K562 (cell line): ENCODE data around the gene CAPN2. TPM values are rescaled to one million over a fixed set of nuclear protein-coding genes. Genes with fewer than 3 reads are reported as not detected.
A peak's percentile ranks its signal among the peaks of the same experiment; 100 is the strongest.

ENCODE experiments used
- ARID2 ChIP-seq: fragments of 450-650 bp; IDR thresholded peaks from 2 replicates; pipeline ENCODE4 v1.6.1; 2017; ENCODE audit warnings: antibody characterized with exemption, mild to moderate bottlenecking
- KLF16 ChIP-seq: IDR thresholded peaks from 2 replicates; pipeline ENCODE4 v1.6.1; 2016; ENCODE audit warnings: antibody characterized with exemption
- NCOA4 ChIP-seq: fragments of 450-650 bp; IDR thresholded peaks from 2 replicates; pipeline ENCODE4 v1.6.1; 2018; ENCODE audit warnings: mild to moderate bottlenecking; ENCODE audit not compliant: partially characterized antibody
- NFYB ChIP-seq: IDR thresholded peaks from 2 replicates; pipeline ENCODE4 v1.6.1; 2011; ENCODE audit warnings: mild to moderate bottlenecking, moderate library complexity; ENCODE audit not compliant: insufficient read length; ENCODE audit errors: extremely low read depth
- PCBP1 ChIP-seq: fragments of 200-400 bp; formaldehyde crosslinking; IDR thresholded peaks from 2 replicates; pipeline ENCODE4 v1.6.1; 2018; ENCODE audit warnings: mild to moderate bottlenecking, low read depth, low read length; ENCODE audit not compliant: poor library complexity, severe bottlenecking
- RCOR1 ChIP-seq, 2 experiments: IDR thresholded peaks; 2 replicates each; pipeline ENCODE4 v1.6.1; 2012; ENCODE audit warnings: low read depth in 2 of 2, low read length in 2 of 2, borderline replicate concordance in 1 of 2, improper control_type of control experiment in 1 of 2
- SMARCC2 ChIP-seq: fragments of 450-650 bp; IDR thresholded peaks from 2 replicates; pipeline ENCODE4 v1.6.1; 2017; ENCODE audit warnings: antibody characterized with exemption, moderate library complexity, mild to moderate bottlenecking, low read depth
- SRF ChIP-seq, 2 experiments: fragments of 250-450, 450-650 bp in 1 of 2; sonication (Bioruptor Pico) in 1 of 2; sonication (generic) in 1 of 2; formaldehyde crosslinking; IDR thresholded peaks; 2 replicates each; pipeline versions ENCODE4 v1.5.0 to v1.5.1; 2020 to 2022; ENCODE audit warnings: mild to moderate bottlenecking in 1 of 2, missing genetic modification reagents in 1 of 2
- ZBTB1 ChIP-seq: sonication (generic); formaldehyde crosslinking; IDR thresholded peaks from 2 replicates; pipeline ENCODE4 v1.8.1; 2023; ENCODE audit warnings: missing genetic modification reagents, low read depth, mild to moderate bottlenecking, borderline replicate concordance
- ZNF263 ChIP-seq: sonication (generic); formaldehyde crosslinking; IDR thresholded peaks from 2 replicates; pipeline ENCODE4 v1.8.0; 2022; ENCODE audit warnings: mild to moderate bottlenecking, missing genetic modification reagents, borderline replicate concordance
- ZNF77 ChIP-seq: fragments of 250-450 bp; sonication (Bioruptor Pico); IDR thresholded peaks from 2 replicates; pipeline ENCODE4 v1.5.0; 2020
- polyA plus RNA-seq, 8 experiments: library from polyadenylated mRNA; depleted of rRNA in 4 of 8; stranded (reverse) in 5 of 8; unstranded in 3 of 8; fragments of >200 nt; fragmentation: Nextera tagmentation in 2 of 8; fragmentation: Illumina TruSeq in 1 of 8; extraction: Ambion mirVana in 2 of 8; extraction: Trizol in 1 of 8; gene quantifications; 2 replicates each; pipeline versions ENCODE4 v1.2.1 to v1.2.3, GENCODE V29; 2011 to 2014; ENCODE audit warnings: inconsistent platforms in 1 of 8, missing spikeins in 1 of 8
- total RNA-seq, 7 experiments: library from RNA; depleted of rRNA in 6 of 7; stranded (reverse); fragments of >200 nt in 6 of 7; fragmentation: Illumina TruSeq in 2 of 7; extraction: Trizol in 2 of 7; gene quantifications; 2 replicates each; pipeline versions ENCODE4 v1.2.1 to v1.2.3, GENCODE V29; 2011 to 2021; ENCODE audit warnings: low replicate concordance in 1 of 7
- TF ChIP-seq, protein P1 (sequence below): fragments of 450-650 bp; IDR thresholded peaks from 2 replicates; pipeline ENCODE4 v1.6.1; 2016; ENCODE audit warnings: missing biosample characterization, missing genetic modification characterization
- TF ChIP-seq, protein P2 (sequence below): IDR thresholded peaks from 2 replicates; pipeline ENCODE4 v1.6.1; 2011; ENCODE audit not compliant: insufficient read length; ENCODE audit errors: extremely low read depth
- TF ChIP-seq, protein P3 (sequence below): fragments of 250-450 bp; sonication (Bioruptor Pico); IDR thresholded peaks from 2 replicates; pipeline ENCODE4 v1.4.0; 2020; ENCODE audit warnings: mild to moderate bottlenecking, moderate library complexity
- TF ChIP-seq, protein P4 (sequence below): sonication (generic); formaldehyde crosslinking; IDR thresholded peaks from 2 replicates; pipeline ENCODE4 v1.8.0; 2023; ENCODE audit warnings: missing genetic modification reagents, mild to moderate bottlenecking, borderline replicate concordance

CAPN2 gene
- total and polyA plus RNA-seq, 9 of the 15 experiments (the other 6 are each of a cell fraction or from before 2014, with no cell fraction given): 24.6 to 157 (median 101) TPM

DNA sequence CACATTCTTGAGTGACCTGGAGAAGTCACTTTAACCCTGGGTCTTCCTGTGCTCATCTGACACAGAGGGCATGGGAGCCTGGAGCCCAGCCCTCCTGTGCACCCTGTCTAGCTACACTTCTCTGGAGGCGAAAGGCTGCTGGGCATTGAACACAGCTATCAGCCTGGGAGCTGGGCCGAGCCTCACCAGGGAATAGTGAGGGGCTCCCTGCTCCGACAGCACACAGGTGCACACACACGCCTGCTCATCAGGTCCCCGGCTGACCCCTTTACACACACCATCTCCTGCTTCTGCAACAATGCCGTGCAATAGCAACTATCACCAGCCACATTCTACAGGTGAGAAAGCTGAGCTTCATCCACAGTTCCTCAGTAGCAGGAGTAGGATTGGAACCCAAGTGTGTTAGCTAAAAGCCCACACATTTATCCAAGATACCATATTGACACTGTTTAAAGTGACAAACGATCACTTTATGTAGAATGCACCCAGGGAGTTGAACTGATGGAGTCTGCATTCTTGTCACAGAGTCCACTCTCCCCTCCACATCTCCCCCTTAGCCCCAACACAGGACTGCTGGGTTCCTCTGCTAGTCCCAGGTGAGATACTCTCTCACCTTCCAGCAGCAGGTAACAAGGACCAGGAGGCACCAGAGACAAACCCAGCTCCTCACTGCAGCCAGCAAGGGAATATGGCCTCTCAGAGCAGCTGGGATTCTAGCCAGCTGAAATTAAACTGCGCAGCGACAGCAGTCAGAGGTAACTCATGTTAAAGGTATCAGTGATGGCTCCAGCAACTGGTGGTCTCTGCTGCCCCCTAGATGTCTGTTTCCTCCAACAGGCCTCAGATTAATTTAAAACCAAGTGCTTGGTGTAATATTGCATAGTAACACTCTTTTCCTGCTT lies 28.5 kb upstream of the CAPN2 start (continued):
- TF ChIP-seq ZNF263 (CRISPR knock-in tag) (no peak), SMARCC2 (no peak), RCOR1 (IDR thresholded peaks at IDR 0.05; ENCODE audit: borderline replicate concordance in 1 of 2, low read depth in 2 of 2, low read length in 2 of 2) (peak in 1 of 2 experiments; percentile 40; a peak in 1 of 4 replicates), KLF16 (no peak), ARID2 (peak; percentile 72; the same call in 1 of the 2 replicates), NFYB (no peak), ZBTB1 (CRISPR knock-in tag) (no peak), SRF (CRISPR knock-in tag; IDR thresholded peaks at IDR 0.05) (no peak), NCOA4 (no peak), PCBP1 (no peak), ZNF77 (no peak)
- TF ChIP-seq, protein P1, sequence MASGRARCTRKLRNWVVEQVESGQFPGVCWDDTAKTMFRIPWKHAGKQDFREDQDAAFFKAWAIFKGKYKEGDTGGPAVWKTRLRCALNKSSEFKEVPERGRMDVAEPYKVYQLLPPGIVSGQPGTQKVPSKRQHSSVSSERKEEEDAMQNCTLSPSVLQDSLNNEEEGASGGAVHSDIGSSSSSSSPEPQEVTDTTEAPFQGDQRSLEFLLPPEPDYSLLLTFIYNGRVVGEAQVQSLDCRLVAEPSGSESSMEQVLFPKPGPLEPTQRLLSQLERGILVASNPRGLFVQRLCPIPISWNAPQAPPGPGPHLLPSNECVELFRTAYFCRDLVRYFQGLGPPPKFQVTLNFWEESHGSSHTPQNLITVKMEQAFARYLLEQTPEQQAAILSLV: no peak
- TF ChIP-seq, protein P2, sequence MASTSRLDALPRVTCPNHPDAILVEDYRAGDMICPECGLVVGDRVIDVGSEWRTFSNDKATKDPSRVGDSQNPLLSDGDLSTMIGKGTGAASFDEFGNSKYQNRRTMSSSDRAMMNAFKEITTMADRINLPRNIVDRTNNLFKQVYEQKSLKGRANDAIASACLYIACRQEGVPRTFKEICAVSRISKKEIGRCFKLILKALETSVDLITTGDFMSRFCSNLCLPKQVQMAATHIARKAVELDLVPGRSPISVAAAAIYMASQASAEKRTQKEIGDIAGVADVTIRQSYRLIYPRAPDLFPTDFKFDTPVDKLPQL: no peak
- TF ChIP-seq, protein P3, sequence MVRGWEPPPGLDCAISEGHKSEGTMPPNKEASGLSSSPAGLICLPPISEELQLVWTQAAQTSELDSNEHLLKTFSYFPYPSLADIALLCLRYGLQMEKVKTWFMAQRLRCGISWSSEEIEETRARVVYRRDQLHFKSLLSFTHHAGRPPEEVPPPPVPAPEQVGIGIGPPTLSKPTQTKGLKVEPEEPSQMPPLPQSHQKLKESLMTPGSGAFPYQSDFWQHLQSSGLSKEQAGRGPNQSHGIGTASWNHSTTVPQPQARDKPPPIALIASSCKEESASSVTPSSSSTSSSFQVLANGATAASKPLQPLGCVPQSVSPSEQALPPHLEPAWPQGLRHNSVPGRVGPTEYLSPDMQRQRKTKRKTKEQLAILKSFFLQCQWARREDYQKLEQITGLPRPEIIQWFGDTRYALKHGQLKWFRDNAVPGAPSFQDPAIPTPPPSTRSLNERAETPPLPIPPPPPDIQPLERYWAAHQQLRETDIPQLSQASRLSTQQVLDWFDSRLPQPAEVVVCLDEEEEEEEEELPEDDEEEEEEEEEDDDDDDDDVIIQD (CRISPR knock-in tag): no peak
- TF ChIP-seq, protein P4, sequence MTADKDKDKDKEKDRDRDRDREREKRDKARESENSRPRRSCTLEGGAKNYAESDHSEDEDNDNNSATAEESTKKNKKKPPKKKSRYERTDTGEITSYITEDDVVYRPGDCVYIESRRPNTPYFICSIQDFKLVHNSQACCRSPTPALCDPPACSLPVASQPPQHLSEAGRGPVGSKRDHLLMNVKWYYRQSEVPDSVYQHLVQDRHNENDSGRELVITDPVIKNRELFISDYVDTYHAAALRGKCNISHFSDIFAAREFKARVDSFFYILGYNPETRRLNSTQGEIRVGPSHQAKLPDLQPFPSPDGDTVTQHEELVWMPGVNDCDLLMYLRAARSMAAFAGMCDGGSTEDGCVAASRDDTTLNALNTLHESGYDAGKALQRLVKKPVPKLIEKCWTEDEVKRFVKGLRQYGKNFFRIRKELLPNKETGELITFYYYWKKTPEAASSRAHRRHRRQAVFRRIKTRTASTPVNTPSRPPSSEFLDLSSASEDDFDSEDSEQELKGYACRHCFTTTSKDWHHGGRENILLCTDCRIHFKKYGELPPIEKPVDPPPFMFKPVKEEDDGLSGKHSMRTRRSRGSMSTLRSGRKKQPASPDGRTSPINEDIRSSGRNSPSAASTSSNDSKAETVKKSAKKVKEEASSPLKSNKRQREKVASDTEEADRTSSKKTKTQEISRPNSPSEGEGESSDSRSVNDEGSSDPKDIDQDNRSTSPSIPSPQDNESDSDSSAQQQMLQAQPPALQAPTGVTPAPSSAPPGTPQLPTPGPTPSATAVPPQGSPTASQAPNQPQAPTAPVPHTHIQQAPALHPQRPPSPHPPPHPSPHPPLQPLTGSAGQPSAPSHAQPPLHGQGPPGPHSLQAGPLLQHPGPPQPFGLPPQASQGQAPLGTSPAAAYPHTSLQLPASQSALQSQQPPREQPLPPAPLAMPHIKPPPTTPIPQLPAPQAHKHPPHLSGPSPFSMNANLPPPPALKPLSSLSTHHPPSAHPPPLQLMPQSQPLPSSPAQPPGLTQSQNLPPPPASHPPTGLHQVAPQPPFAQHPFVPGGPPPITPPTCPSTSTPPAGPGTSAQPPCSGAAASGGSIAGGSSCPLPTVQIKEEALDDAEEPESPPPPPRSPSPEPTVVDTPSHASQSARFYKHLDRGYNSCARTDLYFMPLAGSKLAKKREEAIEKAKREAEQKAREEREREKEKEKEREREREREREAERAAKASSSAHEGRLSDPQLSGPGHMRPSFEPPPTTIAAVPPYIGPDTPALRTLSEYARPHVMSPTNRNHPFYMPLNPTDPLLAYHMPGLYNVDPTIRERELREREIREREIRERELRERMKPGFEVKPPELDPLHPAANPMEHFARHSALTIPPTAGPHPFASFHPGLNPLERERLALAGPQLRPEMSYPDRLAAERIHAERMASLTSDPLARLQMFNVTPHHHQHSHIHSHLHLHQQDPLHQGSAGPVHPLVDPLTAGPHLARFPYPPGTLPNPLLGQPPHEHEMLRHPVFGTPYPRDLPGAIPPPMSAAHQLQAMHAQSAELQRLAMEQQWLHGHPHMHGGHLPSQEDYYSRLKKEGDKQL (CRISPR knock-in tag): no peak
